Hepatocyte (in vitro differentiated cells): ENCODE measurements around the gene MBP.

Experiments used
- CTCF ChIP-seq: fragments of 200-600 bp; sonication (generic); IDR thresholded peaks from 2 replicates; pipeline ENCODE4 v1.5.1; 2016; ENCODE audit warnings: antibody characterized with exemption, mild to moderate bottlenecking; ENCODE audit not compliant: poor library complexity
- EZH2 ChIP-seq: fragments of 200-600 bp; sonication (generic); IDR thresholded peaks from 2 replicates; pipeline ENCODE4 v1.6.1; 2016; ENCODE audit warnings: antibody characterized with exemption, mild to moderate bottlenecking, borderline replicate concordance
- EZH2phosphoT487 ChIP-seq: fragments of 200-600 bp; sonication (generic); IDR thresholded peaks from one replicate; pipeline ENCODE4 v1.6.1; 2018; ENCODE audit warnings: antibody characterized with exemption, mild to moderate bottlenecking, low read depth, moderate library complexity; ENCODE audit not compliant: unreplicated experiment, severe bottlenecking

- no peak for TF ChIP-seq CTCF
- no peak for TF ChIP-seq EZH2
- TF ChIP-seq EZH2phosphoT487: no peak
Observed at GRCh38 chr18:77106331-77106730, 26.3 kb downstream of the MBP start.
